HG02840 (cell line): Measurements from ENCODE around the gene P4HTM.

ENCODE experiments used
- ATAC-seq: cut with Tn5 transposase; IDR thresholded peaks from one replicate; pipeline ENCODE4 v1.9.1; 2021; ENCODE audit warnings: mild to moderate bottlenecking, moderate library complexity, moderate number of reproducible peaks; ENCODE audit not compliant: unreplicated experiment, low FRiP score

The P4HTM gene

DNA sequence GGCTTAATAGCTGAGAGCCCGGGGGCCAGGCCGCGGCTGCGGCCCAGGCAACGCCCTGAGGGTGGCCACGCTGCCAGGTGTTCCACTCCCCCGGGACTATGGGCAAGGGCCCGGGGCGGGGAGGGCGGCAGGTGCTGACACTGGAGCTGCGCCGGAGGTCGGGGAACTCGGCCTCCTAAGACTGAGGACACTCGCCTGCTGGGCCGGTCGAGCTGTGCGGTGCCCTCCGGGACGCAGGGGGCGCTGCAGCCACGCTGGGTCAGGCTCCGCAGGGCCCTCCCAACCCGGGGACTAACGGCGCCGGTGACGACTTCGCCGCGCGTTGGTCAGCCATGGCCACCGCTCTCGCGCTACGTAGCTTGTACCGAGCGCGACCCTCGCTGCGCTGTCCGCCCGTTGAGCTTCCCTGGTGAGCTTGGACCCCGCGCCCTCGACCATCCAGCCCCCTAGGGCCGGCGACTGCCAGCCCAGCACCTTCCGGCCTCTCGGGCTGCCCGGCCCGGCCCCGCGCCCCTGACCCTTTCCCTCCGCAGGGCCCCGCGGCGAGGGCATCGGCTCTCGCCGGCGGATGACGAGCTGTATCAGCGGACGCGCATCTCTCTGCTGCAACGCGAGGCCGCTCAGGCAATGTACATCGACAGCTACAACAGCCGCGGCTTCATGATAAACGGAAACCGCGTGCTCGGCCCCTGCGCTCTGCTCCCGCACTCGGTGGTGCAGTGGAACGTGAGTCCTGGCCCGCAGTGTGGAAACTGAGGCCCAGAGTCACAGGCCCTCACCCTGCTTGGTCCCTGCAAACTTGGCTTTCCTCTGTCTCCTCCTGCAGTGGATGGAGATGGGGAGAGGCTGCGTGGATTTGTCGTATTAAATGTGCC is 32.0 kb downstream of the P4HTM start, which contains the start of gene NDUFAF3:
Gene NDUFAF3, plus strand, starts transcription at position 309 of the 875 bp plus-strand sequence. Its CDS starts 24 bp downstream, at position 333.
- peak; percentile 53 for ATAC-seq

GRCh38 chr3:49022688-49023171 is 32.7 kb downstream of the P4HTM start:
- ATAC-seq = no peak

DNA sequence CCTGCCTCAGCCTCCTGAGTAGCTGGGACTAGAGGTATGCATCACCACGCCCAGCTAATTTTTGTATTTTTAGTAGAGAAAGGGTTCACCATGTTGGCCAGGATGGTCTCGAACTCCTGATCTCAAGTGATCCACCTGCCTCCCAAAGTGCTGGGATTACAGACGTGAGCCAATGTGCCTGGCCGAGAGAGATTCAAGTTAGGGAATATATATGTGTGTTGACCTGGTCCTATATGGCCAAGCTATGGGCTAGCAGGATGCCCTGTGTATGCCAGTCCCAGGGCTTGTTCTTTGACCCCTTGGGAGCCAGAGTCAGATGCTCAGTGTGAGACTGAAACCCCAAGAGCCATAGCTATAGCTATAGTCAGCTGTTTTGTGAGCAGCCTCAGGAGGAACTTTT is 33.7 kb downstream of the P4HTM start:
- ATAC-seq = no peak

GRCh38 chr3:49024449-49024848 is 34.4 kb downstream of the P4HTM start:
- ATAC-seq = no peak

DNA sequence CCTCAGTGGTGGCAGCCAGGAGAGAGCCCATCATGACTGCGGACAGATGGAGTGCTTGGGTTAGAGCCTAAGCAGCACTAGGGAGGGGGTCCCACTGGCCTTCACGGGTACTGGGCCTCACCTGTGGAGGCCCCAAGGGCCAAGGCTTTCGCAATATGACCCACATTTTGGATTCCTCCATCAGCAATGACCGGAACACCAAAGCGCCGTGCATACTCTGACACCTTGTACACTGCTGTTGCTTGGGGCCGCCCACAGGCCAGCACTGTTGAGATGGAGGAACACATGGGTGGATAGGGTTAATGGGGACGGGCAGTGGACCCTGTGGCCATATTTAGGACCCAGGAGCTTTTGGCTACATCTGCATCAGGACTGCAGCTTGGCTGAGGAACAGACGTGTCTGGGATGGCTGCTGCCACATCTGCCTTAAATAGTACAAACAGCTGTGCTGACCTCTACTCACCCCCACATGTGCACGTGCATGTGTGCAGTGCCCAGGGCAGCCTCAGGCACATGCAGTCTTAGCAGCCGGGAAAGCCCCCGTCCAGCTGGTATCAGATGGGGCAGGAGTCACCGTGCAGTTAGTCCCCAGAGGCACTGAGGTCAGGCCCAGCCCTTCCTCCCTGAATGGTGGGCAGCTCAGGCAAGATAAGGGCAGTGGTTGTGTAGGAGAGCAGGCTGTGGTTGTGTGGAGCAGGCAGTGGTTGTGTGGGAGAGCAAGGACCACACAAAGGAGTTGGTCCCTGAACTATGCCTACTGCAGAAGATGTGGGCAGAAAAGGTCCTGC is 35.2 kb downstream of the P4HTM start:
- no peak for ATAC-seq

DNA sequence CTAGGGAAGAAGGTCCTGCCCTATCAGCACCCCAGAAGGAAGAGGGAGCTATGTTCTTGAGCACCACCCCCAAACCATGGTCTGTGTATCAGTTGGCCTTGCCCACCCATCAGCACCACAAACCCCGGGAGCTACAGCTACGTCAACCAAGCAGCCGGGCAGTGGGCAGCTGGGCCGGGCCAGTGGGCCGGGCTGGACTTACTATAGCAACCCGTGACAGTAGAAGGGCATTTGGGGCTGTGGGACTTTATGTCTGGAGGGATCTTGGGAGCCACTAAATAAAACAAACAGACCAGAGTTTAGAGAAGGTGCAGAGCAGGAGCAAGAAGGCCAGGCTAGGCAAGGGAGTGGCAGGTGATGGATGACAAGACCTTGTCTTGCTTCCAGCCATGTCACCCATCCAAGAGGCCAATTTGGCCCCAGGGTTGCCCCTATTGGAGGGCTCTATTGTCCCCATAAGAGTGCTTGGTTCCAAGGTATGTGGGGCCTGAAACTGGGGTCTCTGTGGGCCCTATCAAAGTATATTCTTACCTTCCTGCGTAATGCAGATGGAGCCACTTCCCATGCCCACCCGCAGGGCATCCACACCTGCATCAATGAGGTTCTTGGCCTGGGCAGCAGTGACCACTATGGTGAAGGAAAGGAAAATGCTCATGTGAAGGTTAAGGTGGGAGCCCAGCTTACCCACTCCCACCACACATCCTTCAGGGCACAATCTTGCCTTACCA is 35.9 kb downstream of the P4HTM start:
- ATAC-seq = no peak

GRCh38 chr3:49026536-49026935 is 36.5 kb downstream of the P4HTM start:
- ATAC-seq = no peak

- no peak for ATAC-seq
Observed at GRCh38 chr3:49027634-49028033, 37.6 kb downstream of the P4HTM start.

DNA sequence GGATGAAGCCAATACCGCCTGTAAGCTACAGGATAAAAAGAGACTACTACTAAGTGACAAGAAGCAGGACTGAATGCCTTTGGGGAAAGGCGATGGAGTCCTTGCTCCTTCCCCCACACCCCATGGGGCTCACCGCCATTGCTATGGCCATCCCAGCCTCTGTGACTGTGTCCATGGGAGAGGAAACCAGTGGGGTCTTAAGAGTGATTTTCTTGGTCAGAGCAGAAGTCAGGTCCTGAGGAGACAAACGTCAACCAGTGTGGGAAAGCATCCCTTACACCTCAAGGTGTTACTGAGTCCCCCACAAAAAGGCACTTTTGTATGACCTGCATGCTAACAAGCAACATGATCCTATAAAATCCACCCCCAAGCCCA is 38.2 kb downstream of the P4HTM start:
- no peak for ATAC-seq

DNA sequence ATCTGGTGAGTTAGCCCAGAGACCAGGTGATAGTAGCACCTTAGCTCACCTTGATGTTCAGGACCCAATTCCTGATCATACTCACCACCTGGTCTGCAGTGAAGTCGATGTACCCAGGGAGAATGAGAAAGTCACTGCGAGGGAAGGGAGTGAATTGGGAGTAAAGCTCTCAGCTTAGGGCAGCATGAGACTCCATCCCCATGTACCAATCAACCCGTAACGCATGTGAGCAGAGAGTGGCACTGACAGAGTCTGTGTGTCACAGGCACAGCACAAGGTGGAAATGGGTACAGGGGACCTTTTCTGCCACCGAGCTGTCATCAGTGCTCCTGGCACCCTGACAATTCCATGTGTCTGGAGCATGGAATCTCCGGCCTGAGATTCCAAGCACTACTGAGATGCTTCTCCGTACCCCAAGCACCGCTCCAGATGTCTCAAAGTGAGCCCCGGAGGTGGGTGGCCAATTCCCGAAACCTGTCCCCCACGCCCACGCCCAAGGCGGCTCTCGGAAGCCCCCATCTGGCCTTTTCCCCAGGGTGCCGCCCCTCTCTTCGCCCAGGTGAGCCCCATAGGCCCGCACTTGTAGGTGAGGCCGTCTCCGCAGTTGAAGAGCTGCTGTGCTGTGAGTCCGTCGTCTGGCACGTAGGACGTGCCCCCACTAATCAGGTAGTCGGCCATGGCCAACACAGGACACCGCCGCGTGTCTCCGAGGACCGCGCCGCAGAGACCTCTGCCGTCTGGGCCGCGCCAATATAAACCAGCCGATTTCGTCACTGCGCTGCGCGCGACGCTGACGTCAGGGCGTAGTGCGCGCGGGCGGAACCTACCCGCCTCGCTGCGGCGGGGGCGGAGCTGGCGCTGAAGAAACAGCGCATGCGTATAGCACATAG is 38.9 kb downstream of the P4HTM start, which contains the start of gene IMPDH2:
Gene IMPDH2, minus strand, starts transcription at position 726 of the 890 bp plus-strand sequence. Its CDS starts 48 bp downstream, at position 678.
- ATAC-seq = peak; percentile 89

DNA sequence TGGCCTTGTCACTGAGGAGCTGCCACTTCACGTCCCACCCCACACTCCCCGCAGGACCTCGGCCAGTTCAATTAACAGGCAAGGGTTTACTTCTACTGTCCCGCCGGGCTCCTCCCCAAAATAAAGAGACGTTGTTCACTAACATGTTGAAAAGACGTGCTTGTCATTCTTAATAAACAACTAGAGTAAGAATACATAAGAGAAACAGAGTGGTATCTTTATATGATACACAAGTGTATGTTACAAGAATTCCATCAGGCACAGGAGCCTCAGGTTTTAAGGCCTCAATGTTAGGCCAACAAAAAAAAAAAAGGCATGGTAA is 39.5 kb downstream of the P4HTM start:
- no peak for ATAC-seq

DNA sequence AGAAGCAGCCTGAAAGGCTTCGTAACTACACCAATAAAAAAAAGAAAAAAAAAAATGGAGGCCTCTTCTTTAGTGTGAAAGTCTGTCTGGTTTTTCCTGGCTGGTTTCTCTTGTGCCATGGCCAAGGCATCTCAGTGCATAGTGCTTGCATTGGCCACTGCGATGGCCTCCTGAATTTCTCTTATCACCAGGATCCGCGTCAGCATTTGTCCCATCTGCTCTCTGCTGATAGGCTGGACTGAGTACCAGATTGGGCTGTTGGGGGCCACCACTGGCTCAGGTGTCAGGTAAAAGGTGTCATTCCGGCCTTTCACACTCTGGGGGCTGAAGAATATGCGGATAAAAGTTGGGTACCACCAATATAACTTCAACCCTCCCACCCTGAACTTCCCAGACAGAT is 40.3 kb downstream of the P4HTM start:
- no peak for ATAC-seq

GRCh38 chr3:49032646-49033304 is 42.7 kb downstream of the P4HTM start:
- no peak for ATAC-seq

GRCh38 chr3:49034650-49035049 is 44.6 kb downstream of the P4HTM start:
- no peak for ATAC-seq

DNA sequence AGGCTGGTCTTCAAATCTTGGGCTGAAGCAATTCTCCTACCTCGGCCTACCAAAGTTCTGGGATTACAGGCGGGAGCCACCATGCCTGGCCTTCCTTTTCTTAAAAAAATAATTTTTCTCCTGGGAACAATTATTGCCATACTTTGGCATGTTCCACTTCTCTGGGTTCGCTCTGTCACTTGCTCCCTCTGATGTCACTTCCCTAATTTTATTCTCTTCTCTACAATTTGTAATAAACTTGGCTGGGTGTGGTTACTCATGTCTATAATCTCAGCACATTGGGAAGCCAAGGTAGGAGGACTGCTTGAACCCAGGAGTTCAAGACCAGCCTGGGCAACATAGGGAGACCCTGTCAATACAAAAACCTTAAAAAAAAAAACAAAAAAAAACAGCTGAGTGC is 45.2 kb downstream of the P4HTM start:
- ATAC-seq = no peak

- no peak for ATAC-seq
Observed at GRCh38 chr3:49053543-49053942, 63.5 kb downstream of the P4HTM start.

GRCh38 chr3:49054344-49054862 is 64.4 kb downstream of the P4HTM start:
- no peak for ATAC-seq
